ENCODE data around the gene MAST1. TPM values are rescaled to one million over a fixed set of nuclear protein-coding genes. Genes with fewer than 3 reads are reported as not detected.

The MAST1 gene
- total RNA-seq, 2 experiments from 2014 or later: 0.59 to 0.92 TPM

DNA sequence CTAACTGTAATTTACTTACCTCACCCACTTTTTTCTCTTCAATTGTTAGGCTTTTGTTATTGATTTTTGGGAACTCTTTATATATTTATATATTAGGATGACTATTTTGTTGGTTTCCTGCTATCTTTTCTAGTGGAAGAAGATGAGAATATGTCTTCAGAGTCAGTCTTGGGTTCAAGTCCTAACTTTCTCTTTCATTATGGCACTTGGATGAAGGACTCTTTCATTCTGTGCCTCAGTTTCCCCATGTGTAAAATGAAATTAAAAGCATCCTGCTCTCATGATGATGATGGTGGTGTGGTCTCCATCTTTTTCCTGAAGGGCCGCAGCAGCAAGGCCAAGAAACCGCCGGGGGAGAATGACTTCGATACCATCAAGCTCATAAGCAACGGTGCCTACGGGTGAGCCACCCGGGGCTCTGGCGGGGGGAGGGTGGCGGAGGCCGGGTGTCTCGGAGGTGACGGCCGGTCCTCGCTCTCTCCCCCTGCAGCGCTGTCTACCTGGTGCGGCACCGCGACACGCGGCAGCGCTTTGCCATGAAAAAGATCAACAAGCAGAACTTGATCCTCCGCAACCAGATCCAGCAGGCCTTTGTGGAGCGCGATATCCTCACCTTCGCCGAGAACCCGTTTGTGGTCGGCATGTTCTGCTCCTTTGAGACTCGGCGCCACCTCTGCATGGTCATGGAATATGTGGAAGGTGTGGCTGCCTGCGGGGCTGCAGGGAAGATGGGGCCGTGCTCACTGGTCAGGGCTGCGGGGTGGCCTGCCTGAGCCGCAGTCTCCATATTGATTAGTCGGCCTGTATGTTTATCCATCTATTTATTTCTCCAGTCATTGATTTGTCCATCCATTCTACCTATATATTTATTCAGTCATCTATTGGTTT is 20.0 kb downstream of the MAST1 start:
- POLR2A ChIA-PET: interaction anchor here (0.6 kb wide), 1 partner anchor 58 kb away, joined by 5 read pairs; no protein-coding TSS in a partner anchor

DNA sequence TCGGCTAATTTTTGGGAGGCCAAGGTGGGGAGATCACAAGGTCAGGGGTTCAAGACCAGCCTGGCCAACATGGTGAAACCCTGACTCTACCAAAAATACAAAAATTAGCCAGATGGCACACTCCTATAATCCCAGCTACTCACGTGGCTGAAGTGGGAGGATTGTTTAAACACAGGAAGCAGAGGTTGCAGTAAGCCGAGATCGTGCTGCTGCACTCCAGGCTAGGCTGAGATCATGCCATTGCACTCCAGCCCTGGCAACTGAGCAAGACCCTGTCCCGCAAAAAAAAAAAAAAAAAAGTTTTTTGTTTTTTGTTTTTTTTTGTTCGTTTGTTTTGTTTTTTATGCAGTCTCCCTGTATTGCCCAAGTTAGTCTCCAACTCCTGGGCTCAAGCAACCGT is 21.2 kb downstream of the MAST1 start:
- POLR2A ChIA-PET: no interaction called here
- CTCF ChIA-PET: interaction anchor here (1.2 kb wide), 1 partner anchor 12 kb away, joined by 5 read pairs; no protein-coding TSS in a partner anchor

More for the DNA sequence above, 20.0 kb downstream of the MAST1 start:
- CTCF ChIA-PET: interaction anchor here (0.6 kb wide), 1 partner anchor 11 kb away, joined by 5 read pairs; no protein-coding TSS in a partner anchor

DNA sequence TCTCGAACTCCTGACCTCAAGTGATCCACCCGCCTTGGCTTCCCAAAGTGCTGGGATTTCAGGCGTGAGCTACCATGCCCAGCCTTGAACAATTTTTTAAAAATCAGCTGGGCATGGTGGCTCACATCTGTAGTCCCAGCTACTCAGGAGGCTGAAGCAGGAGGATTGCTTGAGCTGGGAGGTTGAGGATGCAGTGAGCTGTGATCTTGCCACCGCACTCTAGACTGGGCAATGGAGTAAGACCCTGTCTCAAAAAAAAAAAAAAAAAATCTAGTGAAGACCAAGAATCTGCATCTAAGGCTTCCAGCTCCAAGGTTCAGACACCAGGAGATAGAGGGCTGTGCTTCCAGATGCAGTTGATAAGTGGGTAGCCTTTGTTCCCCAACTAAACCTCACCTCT is 25.8 kb downstream of the MAST1 start:
- POLR2A ChIA-PET: no interaction called here

DNA sequence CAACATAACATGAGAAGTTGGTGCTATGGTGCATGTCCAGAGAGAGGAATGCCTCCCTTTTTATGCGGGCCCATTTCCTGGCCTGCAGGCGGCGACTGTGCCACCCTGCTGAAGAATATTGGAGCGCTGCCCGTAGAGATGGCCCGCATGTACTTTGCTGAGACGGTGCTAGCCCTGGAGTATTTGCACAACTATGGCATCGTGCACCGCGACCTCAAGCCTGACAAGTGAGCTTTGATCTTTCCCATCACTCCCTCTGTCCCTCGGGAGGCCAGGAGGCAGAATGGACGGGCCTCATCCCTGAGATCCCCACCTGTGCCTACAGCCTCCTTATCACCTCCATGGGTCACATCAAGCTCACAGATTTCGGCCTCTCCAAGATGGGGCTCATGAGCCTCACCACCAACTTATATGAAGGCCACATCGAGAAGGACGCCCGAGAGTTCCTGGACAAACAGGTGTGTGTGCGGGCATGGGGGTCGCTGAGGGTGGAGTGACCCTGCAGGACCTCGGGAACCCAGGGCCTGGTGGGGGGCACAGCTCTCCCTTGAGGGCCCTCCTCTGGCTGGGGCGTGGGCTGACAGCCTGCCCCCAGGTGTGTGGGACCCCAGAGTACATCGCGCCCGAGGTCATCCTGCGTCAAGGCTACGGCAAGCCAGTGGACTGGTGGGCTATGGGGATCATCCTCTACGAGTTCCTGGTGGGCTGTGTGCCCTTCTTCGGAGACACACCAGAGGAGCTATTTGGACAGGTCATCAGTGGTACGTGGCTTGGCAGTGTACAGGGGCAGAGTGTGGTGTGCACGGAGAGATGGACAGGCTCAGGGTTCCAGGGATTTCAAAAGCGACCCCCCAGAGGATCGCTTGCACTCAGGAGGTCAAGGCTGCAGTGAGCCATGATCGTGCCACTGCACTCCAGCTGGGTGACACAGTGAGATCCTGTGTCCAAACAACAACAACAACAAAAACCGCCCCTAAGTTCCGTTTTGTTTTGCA is 26.7 kb downstream of the MAST1 start:
- POLR2A ChIA-PET: no interaction called here
- CTCF ChIA-PET: interaction anchor here (0.7 to 1.1 kb wide), 3 partner anchors 8 to 78 kb away, joined by 3 read pairs; no protein-coding TSS in a partner anchor

More for the DNA sequence above, 25.8 kb downstream of the MAST1 start:
- CTCF ChIA-PET: interaction anchor here (1.0 to 3.0 kb wide), 6 partner anchors 9 to 109 kb away, joined by 3 to 13 read pairs (median 4); no protein-coding TSS in a partner anchor

DNA sequence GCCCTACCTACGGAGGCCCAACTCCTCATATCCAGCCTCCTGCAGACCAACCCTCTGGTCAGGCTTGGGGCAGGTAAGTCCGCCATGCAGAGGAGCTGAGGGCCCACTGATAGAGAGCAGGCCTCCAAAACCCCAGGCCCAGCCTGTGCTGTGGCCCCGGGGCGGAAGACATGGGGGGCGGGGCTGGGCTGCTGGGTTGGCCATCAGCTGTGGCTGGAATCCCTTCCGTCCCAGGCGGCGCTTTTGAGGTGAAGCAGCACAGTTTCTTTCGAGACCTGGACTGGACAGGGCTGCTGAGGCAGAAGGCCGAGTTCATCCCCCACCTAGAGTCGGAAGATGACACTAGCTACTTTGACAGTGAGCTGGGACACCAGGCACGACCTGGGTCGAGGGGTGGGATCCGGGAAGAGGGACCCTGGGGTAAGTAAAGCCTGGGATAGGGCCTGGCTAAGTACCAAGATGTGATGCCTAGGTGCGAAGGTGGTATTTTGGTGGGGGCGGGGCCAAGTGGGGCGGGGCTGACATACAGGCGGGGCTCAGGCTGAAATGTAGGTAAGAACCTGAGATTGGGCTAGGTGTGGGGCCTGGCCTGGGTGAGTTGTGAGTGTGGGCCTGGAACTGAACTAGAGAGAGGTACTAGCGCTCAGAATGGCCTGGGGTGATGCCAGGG is 27.6 kb downstream of the MAST1 start:
- POLR2A ChIA-PET: no interaction called here
- CTCF ChIA-PET: no interaction called here

DNA sequence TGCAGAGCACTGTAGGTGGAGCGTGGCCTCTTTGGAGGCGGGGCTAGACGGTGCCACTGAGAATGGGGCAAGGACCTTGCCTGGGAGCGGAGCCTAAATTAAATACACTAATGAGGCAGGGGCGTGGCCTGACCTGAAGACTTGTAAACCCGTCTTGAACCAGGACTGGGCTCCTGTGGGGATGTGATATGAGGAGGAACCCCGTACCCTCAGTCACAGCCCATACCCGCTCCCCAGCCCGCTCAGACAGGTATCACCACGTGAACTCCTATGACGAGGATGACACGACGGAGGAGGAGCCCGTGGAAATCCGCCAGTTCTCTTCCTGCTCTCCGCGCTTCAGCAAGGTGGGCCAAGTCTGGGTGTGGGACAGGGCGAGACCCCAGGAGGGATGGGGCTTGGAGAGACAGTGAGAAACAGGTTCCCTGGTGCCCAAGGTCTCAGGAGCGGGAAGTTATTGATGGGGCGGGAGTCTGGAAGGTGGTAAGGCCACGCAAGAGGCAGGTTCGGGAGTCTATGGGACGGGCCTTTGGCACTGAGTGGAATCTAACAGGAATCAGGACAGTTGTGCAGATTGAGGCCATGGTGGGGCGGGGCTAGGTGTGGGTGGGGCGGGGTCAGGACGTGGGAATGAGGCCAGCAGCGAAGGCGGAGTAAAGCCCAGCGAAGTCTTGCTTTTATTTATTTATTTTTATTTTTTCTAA is 28.3 kb downstream of the MAST1 start:
- CTCF ChIA-PET: interaction anchor here (0.6 to 1.6 kb wide), 2 partner anchors 21 to 90 kb away, joined by 3 to 7 read pairs; no protein-coding TSS in a partner anchor

DNA sequence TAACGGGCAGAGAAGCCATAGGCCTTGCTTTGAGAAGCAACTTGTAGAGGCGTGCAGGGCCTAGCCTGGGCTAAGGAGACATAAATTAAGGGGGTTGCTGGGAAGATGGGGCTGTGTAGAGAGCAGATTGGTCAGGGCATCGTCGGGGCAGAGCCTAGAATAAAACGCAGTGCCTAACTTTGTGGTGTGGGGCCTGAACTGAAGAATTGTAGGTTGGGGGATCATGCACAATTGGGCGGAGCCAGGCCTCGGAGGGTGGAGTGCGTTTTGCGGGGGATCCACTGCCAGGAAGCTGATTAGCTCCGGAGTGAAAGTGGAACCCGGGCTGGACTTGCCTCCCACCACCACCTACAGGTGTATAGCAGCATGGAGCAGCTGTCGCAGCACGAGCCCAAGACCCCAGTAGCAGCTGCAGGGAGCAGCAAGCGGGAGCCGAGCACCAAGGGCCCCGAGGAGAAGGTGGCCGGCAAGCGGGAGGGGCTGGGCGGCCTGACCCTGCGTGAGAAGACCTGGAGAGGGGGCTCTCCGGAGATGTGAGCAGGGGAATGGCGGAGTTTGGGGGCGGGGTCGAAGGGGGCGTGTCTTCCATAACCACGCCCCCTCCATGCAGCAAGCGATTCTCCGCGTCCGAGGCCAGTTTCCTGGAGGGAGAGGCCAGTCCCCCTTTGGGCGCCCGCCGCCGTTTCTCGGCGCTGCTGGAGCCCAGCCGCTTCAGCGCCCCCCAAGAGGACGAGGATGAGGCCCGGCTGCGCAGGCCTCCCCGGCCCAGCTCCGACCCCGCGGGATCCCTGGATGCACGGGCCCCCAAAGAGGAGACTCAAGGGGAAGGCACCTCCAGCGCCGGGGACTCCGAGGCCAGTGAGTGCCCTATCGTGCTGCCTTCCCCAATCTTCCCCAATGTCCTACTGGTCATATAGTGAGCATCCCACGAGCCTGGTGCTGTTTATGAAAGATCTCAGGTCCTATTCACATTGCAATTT is 29.1 kb downstream of the MAST1 start:
- ChIA-PET CTCF (interaction anchor here (0.6 to 1.6 kb wide), 3 partner anchors 14 to 91 kb away, joined by 3 to 7 read pairs (median 3); partner anchors contain the start of gene DNASE2), POLR2A (interaction anchor here (0.6 kb wide), 2 partner anchors 9 to 61 kb away, joined by 3 to 5 read pairs; partner anchors contain the start of gene RNASEH2A)

More for the DNA sequence above, 28.3 kb downstream of the MAST1 start:
- POLR2A ChIA-PET: interaction anchor here (0.6 kb wide), 1 partner anchor 60 kb away, joined by 3 read pairs; the partner anchor contains the start of gene RNASEH2A

DNA sequence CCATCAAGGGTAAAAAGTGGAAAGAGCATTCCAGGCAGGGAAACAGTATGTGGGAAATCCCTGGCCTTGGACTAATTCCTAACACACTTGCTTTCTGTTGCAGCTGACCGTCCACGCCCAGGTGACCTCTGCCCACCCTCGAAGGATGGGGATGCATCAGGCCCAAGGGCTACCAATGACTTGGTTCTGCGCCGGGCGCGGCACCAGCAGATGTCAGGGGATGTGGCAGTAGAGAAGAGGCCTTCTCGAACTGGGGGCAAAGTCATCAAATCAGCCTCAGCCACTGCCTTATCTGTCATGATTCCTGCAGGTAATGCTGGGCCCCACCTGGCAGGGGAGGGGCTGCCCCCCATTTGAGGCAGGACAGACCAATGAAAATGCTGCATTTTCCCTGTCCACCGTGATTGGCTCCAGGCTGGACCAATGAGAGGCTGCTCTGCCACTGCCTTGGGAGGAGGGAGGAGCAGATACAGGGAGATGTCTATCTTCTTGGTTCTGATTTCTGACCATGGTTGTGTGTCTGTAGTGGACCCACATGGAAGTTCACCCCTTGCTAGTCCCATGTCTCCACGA is 30.3 kb downstream of the MAST1 start:
- POLR2A ChIA-PET: no interaction called here
- CTCF ChIA-PET: interaction anchor here (1.1 to 1.6 kb wide), 3 partner anchors 21 to 174 kb away, joined by 3 to 7 read pairs (median 4); no protein-coding TSS in a partner anchor

DNA sequence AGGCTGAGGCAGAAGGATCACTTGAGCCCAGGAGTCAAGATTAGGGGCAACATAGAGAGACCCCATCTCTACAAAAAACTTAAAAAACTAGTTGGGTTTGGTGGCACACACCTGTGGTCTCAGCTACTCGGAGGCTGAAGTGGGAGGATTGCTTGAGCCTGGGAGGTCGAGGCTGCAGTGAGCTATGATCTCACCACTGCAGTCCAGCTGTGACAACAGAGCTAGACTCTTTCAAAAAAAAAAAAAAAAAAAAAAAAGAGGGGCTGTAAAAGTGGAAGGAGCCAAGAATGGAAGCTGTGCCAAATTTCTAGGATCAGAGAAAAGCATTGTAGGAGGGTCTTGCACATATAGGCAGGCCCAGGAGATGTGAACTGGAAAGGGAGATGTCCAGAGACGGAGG is 33.4 kb downstream of the MAST1 start:
- POLR2A ChIA-PET: no interaction called here

DNA sequence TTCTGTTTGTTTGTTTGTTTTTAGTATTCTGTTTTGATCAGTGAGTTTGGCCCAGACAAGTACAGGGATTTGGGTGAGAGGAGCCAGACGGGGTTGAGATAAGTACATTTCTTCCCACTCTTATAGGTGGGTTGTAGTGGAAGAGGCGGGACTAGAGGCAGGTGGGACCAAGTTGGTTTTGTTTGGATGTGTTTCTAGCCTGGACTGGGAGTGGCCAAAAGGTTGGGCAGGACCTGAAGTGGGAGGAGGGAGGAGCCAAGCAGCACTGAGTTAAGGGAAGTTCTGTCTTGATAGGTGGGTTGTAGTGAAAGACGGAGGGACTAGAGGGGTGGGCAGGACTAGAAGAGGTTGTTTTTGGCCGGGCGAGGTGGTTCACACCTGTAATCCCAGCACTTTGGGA is 33.9 kb downstream of the MAST1 start:
- POLR2A ChIA-PET: interaction anchor here (0.6 kb wide), 1 partner anchor 80 kb away, joined by 3 read pairs; no protein-coding TSS in a partner anchor
- CTCF ChIA-PET: interaction anchor here (0.7 to 2.7 kb wide), 4 partner anchors 18 to 75 kb away, joined by 3 to 15 read pairs (median 4); partner anchors contain the start of gene GCDH

More for the DNA sequence above, 33.4 kb downstream of the MAST1 start:
- CTCF ChIA-PET: no interaction called here

DNA sequence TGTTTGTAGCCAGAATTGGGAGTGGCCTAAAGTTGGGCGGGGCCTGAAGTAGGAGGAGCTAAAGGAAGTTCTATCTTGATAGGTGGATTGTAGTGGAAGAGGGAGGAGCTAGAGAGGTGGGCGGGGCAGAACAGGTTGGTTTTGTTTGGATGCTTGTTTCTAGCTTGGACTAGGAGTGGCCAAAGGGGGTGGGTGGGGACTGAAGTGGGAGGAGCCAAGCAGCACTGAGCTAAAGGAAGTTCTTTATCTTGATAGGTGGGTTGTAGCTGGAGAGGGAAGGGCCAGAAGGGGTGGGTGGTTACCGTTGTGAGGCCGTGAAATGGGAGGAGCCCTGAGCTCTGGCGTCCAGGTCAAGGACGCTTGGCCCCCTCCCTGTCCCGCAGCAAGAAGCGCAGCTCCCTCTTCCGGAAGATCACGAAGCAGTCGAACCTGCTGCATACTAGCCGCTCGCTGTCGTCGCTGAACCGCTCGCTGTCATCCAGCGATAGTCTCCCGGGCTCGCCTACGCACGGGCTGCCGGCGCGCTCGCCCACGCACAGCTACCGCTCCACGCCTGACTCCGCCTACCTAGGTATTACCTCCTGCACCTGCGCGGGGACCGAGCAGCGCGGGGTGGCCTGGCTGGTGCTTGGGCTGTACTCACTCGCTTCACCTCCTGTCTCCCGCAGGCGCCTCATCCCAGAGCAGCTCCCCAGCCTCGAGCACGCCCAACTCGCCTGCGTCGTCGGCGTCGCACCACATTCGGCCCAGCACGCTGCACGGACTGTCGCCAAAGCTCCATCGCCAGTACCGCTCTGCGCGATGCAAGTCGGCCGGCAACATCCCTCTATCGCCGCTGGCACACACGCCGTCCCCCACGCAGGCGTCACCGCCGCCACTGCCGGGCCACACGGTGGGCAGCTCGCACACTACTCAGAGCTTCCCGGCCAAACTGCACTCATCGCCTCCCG is 34.9 kb downstream of the MAST1 start:
- ChIA-PET CTCF (interaction anchor here (0.7 to 2.7 kb wide), 8 partner anchors 9 to 107 kb away, joined by 3 to 15 read pairs (median 4); partner anchors contain the start of gene GCDH), POLR2A (interaction anchor here (0.5 to 0.7 kb wide), 4 partner anchors 8 to 80 kb away, joined by 3 to 10 read pairs (median 8); partner anchors contain the start of gene DNASE2)

DNA sequence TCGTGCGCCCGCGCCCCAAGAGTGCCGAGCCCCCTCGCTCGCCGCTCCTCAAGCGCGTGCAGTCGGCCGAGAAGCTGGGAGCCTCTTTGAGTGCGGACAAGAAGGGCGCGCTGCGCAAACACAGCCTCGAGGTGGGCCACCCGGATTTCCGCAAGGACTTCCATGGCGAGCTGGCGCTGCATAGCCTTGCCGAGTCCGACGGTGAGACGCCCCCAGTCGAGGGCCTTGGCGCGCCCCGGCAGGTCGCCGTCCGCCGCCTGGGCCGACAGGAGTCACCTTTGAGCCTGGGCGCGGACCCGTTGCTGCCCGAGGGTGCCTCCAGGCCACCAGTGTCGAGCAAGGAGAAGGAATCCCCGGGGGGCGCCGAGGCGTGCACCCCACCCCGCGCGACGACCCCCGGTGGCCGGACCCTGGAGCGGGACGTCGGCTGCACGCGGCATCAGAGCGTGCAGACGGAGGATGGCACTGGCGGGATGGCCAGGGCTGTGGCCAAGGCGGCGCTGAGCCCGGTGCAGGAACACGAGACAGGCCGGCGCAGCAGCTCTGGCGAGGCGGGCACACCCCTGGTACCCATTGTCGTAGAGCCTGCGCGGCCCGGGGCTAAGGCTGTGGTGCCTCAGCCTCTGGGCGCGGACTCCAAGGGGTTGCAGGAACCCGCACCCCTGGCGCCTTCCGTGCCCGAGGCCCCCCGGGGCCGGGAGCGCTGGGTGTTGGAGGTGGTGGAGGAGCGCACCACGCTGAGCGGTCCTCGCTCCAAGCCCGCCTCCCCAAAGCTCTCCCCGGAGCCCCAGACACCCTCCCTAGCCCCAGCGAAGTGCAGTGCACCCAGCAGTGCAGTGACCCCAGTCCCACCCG is 35.8 kb downstream of the MAST1 start:
- POLR2A ChIA-PET: no interaction called here
- CTCF ChIA-PET: interaction anchor here (1.5 to 2.7 kb wide), 4 partner anchors 11 to 91 kb away, joined by 4 to 15 read pairs (median 5); partner anchors contain the start of gene GCDH

DNA sequence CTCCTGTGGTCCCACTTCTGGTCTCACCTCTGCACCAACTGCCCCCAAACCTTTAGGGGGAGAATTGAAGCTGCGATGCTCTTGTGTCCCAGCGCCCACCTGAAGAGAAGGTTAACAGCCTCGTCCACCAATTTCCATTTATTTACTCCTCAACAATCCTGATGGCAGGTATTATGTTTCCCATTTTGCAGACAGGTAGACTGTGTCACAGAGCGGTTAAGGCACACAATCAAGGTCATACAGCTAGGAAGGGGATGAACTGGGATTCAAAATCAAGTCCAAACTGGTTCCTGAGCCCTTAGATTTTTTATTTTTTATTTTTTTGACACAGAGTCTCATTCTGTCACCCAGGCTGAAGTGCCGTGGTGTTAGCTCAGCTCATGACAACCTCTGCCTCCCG is 36.8 kb downstream of the MAST1 start:
- POLR2A ChIA-PET: no interaction called here
- CTCF ChIA-PET: interaction anchor here (1.8 to 2.7 kb wide), 2 partner anchors 10 to 28 kb away, joined by 5 to 15 read pairs; no protein-coding TSS in a partner anchor
